HL-60 (cell line): ENCODE results near the gene SLC35F6.

ENCODE experiments used
- CTCF ChIP-seq: IDR thresholded peaks from one replicate; pipeline ENCODE4 v1.5.1; 2011; ENCODE audit warnings: low read length, control low read depth, inconsistent platforms; ENCODE audit not compliant: insufficient read depth
- GABPA ChIP-seq: IDR thresholded peaks from 2 replicates; pipeline ENCODE4 v1.6.1; 2012; ENCODE audit warnings: low read depth
- POLR2AphosphoS5 ChIP-seq: IDR thresholded peaks from 2 replicates; pipeline ENCODE4 v1.6.1; 2012; ENCODE audit warnings: low read depth
- REST ChIP-seq: IDR thresholded peaks from 2 replicates; pipeline ENCODE4 v1.6.1; 2012; ENCODE audit warnings: low read depth; ENCODE audit not compliant: insufficient replicate concordance

GRCh38 chr2:26722911-26723310, 41.2 kb upstream of the SLC35F6 start:
- TF ChIP-seq POLR2AphosphoS5 (no peak), GABPA (no peak), CTCF (no peak), REST (no peak)
